Measurements from ENCODE around the gene PLGRKT.

The PLGRKT gene

DNA sequence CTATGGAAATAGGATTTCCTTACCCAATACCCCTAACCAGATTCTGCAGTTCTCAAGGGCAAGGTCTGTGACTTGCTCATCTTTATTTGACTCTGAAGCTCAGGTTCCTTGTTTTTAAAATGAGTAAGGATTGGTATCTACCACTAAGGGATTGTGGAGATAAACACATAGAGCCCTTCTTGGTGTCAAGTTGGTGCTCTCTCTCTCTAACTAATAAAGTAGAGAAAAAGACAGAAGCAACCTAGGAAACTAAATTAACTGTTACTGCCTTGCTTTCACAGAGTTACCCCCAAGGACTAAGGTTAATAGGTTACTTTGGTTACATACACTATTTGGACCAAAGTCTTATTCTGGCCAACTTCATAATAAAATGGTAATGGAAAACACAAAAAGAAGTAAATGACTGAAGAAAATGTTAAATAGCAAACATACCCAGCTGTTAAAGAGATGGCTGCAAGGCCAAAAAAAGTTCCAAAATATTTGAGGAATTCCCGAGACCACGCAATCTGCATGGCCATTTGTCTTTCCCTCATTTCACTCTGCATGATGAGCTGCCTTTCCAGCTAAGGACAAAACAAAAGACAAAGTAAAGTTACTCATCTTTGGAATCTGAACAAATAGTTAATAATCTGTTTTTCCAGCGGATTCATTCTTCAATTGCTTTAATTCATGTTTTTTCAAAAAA is 76.3 kb downstream of the PLGRKT start:
- TF ChIP-seq POLR2AphosphoS5 (IDR thresholded peaks at IDR 0.05; ENCODE audit: low read depth, low read length): no peak
- TF ChIP-seq, protein P1, sequence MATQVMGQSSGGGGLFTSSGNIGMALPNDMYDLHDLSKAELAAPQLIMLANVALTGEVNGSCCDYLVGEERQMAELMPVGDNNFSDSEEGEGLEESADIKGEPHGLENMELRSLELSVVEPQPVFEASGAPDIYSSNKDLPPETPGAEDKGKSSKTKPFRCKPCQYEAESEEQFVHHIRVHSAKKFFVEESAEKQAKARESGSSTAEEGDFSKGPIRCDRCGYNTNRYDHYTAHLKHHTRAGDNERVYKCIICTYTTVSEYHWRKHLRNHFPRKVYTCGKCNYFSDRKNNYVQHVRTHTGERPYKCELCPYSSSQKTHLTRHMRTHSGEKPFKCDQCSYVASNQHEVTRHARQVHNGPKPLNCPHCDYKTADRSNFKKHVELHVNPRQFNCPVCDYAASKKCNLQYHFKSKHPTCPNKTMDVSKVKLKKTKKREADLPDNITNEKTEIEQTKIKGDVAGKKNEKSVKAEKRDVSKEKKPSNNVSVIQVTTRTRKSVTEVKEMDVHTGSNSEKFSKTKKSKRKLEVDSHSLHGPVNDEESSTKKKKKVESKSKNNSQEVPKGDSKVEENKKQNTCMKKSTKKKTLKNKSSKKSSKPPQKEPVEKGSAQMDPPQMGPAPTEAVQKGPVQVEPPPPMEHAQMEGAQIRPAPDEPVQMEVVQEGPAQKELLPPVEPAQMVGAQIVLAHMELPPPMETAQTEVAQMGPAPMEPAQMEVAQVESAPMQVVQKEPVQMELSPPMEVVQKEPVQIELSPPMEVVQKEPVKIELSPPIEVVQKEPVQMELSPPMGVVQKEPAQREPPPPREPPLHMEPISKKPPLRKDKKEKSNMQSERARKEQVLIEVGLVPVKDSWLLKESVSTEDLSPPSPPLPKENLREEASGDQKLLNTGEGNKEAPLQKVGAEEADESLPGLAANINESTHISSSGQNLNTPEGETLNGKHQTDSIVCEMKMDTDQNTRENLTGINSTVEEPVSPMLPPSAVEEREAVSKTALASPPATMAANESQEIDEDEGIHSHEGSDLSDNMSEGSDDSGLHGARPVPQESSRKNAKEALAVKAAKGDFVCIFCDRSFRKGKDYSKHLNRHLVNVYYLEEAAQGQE (IDR thresholded peaks at IDR 0.05; ENCODE audit: insufficient read depth in 1 of 2, low read depth in 2 of 2, low read length in 2 of 2): no peak
- TF ChIP-seq TAF1 (IDR thresholded peaks at IDR 0.05; ENCODE audit: borderline replicate concordance, insufficient read depth, low read length): no peak
- no peak for TF ChIP-seq SIN3A (IDR thresholded peaks at IDR 0.05; ENCODE audit: borderline replicate concordance, insufficient read depth, low read length)
- TF ChIP-seq FOXP2 (optimal IDR thresholded peaks at IDR 0.05; ENCODE audit: borderline replicate concordance, extremely low read depth, extremely low read length, insufficient read depth): no peak

DNA sequence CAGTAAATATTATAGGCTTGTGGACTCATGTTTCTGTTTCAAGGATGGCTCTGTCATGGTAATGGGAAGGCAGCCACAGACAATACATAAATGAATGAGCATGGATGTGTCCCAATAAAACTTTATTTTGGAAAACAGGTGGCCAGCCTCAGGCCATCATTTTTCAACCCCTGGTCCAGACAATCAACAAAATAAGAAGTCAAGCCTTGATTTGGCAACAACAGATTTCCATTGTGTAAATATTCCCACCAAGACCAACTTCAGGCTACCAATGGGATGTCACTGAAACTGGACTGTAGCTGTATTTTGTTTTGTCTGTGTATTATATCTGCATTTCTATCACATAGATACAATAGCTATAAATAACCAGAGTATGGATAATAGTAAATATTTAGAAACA is 77.4 kb downstream of the PLGRKT start:
- TF ChIP-seq TAF1 (IDR thresholded peaks at IDR 0.05; ENCODE audit: borderline replicate concordance, insufficient read depth, low read length) (no peak), POLR2AphosphoS5 (IDR thresholded peaks at IDR 0.05; ENCODE audit: low read depth, low read length) (no peak), FOXP2 (optimal IDR thresholded peaks at IDR 0.05; ENCODE audit: borderline replicate concordance, extremely low read depth, extremely low read length, insufficient read depth) (no peak), SIN3A (IDR thresholded peaks at IDR 0.05; ENCODE audit: borderline replicate concordance, insufficient read depth, low read length) (no peak)
- TF ChIP-seq, protein P1 (IDR thresholded peaks at IDR 0.05; ENCODE audit: insufficient read depth in 1 of 2, low read depth in 2 of 2, low read length in 2 of 2): no peak

DNA sequence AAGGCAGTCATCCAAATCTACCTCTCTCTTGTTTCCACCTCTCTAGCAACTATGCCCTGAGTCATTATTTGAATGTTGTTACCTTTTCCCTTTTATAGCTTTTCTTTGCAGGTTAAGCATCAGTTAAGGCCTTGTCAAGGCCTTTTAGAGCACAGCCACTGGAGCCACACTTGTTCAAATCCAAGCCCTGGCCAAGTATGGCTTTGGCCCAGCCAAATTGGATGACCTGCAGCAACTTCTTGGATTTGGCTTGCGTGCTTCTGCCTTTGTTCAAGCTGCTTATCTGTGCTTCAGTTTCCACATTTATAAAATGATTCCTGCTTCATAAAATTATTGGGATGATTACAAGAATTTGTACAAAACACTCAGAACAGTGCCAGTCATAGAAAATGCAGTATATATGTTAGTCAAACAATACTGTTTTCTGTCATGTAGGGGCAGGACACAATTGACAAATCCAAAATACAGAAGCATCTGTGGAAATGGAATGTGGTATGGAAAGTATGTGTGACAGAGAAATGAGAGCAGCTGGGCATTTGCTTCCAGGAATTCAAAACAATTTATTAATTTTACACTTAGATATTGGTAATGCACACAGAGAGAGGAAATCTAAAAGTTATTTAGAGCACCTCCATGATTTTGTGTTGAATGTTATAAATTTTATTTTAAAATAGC is 80.2 kb downstream of the PLGRKT start:
- TF ChIP-seq FOXP2 (optimal IDR thresholded peaks at IDR 0.05; ENCODE audit: borderline replicate concordance, extremely low read depth, extremely low read length, insufficient read depth): no peak
- TF ChIP-seq TAF1 (IDR thresholded peaks at IDR 0.05; ENCODE audit: borderline replicate concordance, insufficient read depth, low read length): no peak
- TF ChIP-seq, protein P1 (IDR thresholded peaks at IDR 0.05; ENCODE audit: insufficient read depth in 1 of 2, low read depth in 2 of 2, low read length in 2 of 2): no peak
- no peak for TF ChIP-seq POLR2AphosphoS5 (IDR thresholded peaks at IDR 0.05; ENCODE audit: low read depth, low read length)
- TF ChIP-seq SIN3A (IDR thresholded peaks at IDR 0.05; ENCODE audit: borderline replicate concordance, insufficient read depth, low read length): no peak

DNA sequence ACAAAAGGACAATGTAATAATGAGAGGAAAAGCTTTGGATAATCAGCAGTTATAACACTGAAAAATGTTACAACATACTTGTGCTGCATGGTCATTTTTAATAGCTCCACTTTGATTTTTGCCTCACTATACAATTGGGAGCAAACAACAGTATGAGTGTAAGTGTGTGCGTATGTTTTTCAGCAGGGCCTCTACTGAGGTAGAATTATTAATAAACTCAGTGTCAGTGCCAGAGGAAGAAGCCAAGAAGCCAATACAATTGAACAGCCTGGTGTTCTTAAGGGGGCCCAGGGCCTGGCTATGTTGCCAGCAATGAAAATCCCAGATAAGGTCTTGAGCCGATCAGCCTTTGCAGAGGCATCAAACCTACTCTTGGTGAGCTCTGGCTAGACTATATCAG is 81.9 kb downstream of the PLGRKT start:
- TF ChIP-seq POLR2AphosphoS5 (IDR thresholded peaks at IDR 0.05; ENCODE audit: low read depth, low read length): no peak
- TF ChIP-seq TAF1 (IDR thresholded peaks at IDR 0.05; ENCODE audit: borderline replicate concordance, insufficient read depth, low read length): no peak
- TF ChIP-seq, protein P1 (IDR thresholded peaks at IDR 0.05; ENCODE audit: insufficient read depth in 1 of 2, low read depth in 2 of 2, low read length in 2 of 2): no peak
- TF ChIP-seq SIN3A (IDR thresholded peaks at IDR 0.05; ENCODE audit: borderline replicate concordance, insufficient read depth, low read length): no peak
- no peak for TF ChIP-seq FOXP2 (optimal IDR thresholded peaks at IDR 0.05; ENCODE audit: borderline replicate concordance, extremely low read depth, extremely low read length, insufficient read depth)
